ENCODE data around the gene VEGFA.

DNA sequence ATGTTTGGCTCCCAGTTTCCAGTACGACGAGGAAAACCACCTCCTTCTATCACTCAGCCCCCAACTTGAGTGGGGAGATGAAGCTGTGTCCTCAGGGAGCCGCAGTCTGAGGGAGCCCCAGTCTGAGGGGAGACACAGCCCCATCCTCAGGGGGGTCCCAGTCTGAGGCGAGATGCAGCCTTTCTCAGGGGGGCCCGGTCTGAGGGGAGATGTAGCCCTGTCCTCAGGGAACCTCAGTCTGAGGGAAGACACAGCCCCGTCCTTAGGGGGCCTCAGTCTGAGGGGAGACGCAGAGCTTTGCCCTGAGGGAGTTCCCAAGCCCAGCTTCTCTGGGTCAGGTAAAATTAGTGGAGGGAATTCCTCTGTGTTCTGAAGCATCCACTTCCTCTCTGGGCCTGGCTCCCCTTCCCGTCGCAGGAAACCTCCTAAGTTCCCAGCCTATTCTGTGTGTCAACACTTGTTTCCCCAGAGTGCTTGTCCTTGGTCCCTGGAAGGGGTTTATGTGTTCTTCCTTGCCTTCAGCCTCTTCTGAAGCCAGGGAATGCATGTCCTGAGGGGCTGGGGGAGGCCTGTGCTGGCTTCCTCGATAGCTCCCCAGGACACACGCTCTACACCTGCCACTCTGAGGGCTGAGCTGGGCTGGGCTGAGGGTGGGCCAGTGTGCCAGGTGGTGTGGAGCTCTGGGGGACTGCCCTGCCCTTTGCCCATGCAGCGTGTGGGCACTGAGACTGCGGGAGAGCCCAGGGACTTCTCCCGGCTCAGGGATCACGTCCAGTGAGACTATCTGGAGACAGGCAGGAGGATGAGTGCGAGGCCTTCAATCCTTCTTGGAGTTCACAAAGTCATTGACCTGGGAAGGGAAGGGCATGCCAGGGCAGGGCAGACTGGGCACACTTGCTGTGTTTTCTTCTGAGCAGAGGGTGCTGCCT lies 55.4 kb downstream of the VEGFA start:
- TF ChIP-seq POLR2AphosphoS5 (IDR thresholded peaks at IDR 0.05; ENCODE audit: low read depth, low read length) = no peak
- TF ChIP-seq POLR2A (IDR thresholded peaks at IDR 0.05; ENCODE audit: low read depth, low read length) = no peak
- TF ChIP-seq SPI1 (IDR thresholded peaks at IDR 0.05; ENCODE audit: low read depth, low read length) = 0 out of 2 replicates have a peak, but pooled peaks have one; percentile 10
- TF ChIP-seq POU2F2 (IDR thresholded peaks at IDR 0.05; ENCODE audit: low read depth, low read length) = no peak
- TF ChIP-seq PAX5 (IDR thresholded peaks at IDR 0.05; ENCODE audit: insufficient read depth, low read length, severe bottlenecking) = no peak

Measured in GM12891 (cell line).